Ishikawa (cell line): ENCODE data around the gene ZCCHC17.
A peak's percentile ranks its signal among the peaks of the same experiment; 100 is the strongest.

Experiments used
- CEBPB ChIP-seq: IDR thresholded peaks from 2 replicates; pipeline ENCODE4 v1.6.1; 2012
- CREB1 ChIP-seq: IDR thresholded peaks from 2 replicates; pipeline ENCODE4 v1.6.1; 2012; ENCODE audit warnings: low read depth
- EGR1 ChIP-seq: IDR thresholded peaks from 2 replicates; pipeline ENCODE4 v1.6.1; 2012
- EP300 ChIP-seq: IDR thresholded peaks from 2 replicates; pipeline ENCODE4 v1.6.1; 2012; ENCODE audit warnings: borderline replicate concordance
- FOXM1 ChIP-seq: IDR thresholded peaks from 2 replicates; pipeline ENCODE4 v1.6.1; 2012; ENCODE audit warnings: low read depth, borderline replicate concordance
- MAX ChIP-seq: IDR thresholded peaks from 2 replicates; pipeline ENCODE4 v1.6.1; 2012
- NFIC ChIP-seq: IDR thresholded peaks from 2 replicates; pipeline ENCODE4 v1.6.1; 2012
- RAD21 ChIP-seq: IDR thresholded peaks from 2 replicates; pipeline ENCODE4 v1.6.1; 2012; ENCODE audit warnings: low read depth
- TAF1 ChIP-seq: IDR thresholded peaks from 2 replicates; pipeline ENCODE4 v1.6.1; 2012; ENCODE audit warnings: low read depth, mild to moderate bottlenecking
- TCF12 ChIP-seq: IDR thresholded peaks from 2 replicates; pipeline ENCODE4 v1.6.1; 2012; ENCODE audit warnings: low read depth
- TEAD4 ChIP-seq: IDR thresholded peaks from 2 replicates; pipeline ENCODE4 v1.6.1; 2012
- YY1 ChIP-seq: IDR thresholded peaks from 2 replicates; pipeline ENCODE4 v1.6.1; 2012; ENCODE audit warnings: low read depth
- ZBTB7A ChIP-seq: IDR thresholded peaks from 2 replicates; pipeline ENCODE4 v1.6.1; 2012; ENCODE audit warnings: low read depth
- TF ChIP-seq, protein P1 (sequence below): IDR thresholded peaks from 2 replicates; pipeline ENCODE4 v1.6.1; 2012
- TF ChIP-seq, protein P2 (sequence below): IDR thresholded peaks from 2 replicates; pipeline ENCODE4 v1.6.1; 2012; ENCODE audit warnings: low read depth, mild to moderate bottlenecking

The ZCCHC17 gene

DNA sequence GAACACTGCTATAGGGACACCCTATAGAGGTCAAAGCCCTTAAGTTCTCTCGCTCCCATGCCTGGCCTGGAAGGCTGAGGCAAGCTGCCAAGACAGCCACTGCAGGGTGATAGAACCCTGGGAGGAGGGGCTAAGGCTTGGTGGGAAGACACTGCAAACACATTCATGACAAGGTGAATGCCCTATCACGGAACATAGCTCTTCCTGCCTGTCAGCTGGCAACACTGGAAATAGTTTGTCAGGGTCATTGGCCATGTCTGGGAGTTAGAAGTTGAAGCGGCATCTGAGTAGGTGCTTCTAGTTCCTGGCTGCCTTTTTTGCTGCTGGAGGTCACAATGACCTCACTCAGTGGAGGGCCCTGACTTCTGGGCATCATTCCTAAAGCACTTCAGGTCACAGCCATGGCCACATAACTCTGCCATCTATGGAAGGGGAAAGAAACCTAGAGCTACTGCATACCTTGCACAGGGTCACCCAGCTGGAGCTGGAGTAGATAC is 71.8 kb downstream of the ZCCHC17 start:
- no peak for TF ChIP-seq FOXM1
- TF ChIP-seq CEBPB = no peak
- peak; percentile 32 for TF ChIP-seq NFIC
- 0 out of 2 replicates have a peak, but pooled peaks have one; percentile 12 for TF ChIP-seq MAX
- TF ChIP-seq TCF12 = peak; percentile 26; the same call in 1 of the 2 replicates
- peak; percentile 13; the same call in 1 of the 2 replicates for TF ChIP-seq EP300

DNA sequence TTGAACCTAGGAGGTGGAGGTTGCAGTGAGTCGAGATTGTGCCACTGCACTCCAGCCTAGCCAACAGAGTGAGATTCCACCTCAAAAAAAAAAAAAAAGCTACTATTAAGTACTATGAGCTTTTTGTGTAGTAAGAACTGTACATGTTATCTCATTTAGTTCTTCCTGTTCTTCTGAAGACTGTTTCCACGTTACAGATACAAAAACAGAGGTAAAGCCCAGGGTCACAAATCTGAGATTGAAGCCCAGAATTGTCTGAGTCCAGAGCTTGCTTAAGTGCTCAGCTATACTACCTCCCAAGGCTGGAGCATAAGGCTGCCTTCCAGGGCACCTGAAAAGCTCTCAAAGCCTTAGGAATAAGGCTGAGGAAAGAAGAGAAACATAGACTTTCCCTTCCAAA is 73.2 kb downstream of the ZCCHC17 start:
- TF ChIP-seq YY1 = no peak
- no peak for TF ChIP-seq MAX
- TF ChIP-seq CREB1 = no peak
- no peak for TF ChIP-seq TCF12

DNA sequence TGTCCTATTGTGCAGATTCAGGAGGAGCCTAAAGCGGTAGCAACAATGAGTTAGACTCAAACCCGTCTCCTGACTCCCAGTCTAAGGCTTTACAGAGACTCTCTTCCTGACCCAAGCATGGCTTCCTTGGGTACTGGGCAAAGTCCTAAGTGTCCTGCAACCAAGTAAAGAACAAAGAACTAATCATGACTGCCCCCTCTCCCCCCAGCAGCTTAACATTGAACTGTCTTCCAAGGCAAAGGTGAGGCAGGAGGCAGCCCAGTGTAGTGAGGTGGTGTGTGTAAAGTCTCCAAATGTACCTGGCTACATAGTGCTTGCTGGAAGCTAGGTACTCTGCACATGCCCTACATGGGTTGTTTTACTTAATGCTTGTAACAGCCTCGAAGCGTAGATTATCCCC is 73.7 kb downstream of the ZCCHC17 start:
- TF ChIP-seq MAX (no peak), TEAD4 (no peak), FOXM1 (no peak), NFIC (no peak), CEBPB (no peak), CREB1 (no peak), EP300 (no peak), ZBTB7A (no peak), YY1 (no peak)
- TF ChIP-seq, protein P1, sequence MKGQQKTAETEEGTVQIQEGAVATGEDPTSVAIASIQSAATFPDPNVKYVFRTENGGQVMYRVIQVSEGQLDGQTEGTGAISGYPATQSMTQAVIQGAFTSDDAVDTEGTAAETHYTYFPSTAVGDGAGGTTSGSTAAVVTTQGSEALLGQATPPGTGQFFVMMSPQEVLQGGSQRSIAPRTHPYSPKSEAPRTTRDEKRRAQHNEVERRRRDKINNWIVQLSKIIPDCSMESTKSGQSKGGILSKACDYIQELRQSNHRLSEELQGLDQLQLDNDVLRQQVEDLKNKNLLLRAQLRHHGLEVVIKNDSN = no peak

DNA sequence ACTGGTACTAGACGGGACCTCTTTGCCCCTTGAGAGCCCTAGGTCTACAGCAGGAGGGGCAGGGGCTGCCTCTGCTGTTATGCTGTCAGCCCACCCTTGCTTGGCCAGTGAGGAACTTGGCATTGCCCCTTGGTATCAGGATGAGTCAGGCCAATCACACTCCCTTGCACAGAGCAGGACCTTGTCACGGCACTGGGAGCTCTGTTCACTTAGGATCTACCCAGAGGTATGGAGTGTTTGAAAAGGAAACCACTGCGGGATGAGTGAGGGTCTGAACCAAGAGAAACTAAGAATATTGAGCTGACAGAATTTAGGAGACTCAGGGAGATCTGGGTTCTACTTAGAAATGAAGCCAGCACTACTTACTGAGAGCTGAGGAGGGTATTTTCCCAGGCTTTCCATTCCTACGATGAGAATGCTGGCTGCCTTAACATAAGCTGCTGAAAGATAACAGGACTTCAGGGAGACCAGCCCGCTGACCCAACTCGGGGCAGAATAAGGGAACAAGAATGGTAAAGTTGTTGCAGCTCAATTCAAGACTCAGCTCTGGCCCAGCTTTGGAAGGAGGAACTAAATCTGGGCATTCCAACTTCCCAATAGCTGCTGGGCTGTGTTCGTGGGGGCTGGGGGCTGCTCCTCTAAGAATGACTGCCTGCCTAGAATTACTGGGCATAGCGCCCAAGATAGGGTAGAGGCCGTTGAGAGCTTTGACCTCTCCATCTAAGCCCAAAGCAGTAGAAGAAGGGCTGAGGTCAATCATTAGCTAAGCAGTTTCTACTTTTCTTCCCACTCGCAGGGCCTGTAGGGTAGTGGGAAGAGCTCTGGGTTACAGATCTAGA is 74.5 kb downstream of the ZCCHC17 start:
- TF ChIP-seq EP300 (no peak), TEAD4 (no peak), ZBTB7A (no peak), TAF1 (no peak), MAX (no peak), YY1 (no peak), TCF12 (no peak)
- TF ChIP-seq, protein P2, sequence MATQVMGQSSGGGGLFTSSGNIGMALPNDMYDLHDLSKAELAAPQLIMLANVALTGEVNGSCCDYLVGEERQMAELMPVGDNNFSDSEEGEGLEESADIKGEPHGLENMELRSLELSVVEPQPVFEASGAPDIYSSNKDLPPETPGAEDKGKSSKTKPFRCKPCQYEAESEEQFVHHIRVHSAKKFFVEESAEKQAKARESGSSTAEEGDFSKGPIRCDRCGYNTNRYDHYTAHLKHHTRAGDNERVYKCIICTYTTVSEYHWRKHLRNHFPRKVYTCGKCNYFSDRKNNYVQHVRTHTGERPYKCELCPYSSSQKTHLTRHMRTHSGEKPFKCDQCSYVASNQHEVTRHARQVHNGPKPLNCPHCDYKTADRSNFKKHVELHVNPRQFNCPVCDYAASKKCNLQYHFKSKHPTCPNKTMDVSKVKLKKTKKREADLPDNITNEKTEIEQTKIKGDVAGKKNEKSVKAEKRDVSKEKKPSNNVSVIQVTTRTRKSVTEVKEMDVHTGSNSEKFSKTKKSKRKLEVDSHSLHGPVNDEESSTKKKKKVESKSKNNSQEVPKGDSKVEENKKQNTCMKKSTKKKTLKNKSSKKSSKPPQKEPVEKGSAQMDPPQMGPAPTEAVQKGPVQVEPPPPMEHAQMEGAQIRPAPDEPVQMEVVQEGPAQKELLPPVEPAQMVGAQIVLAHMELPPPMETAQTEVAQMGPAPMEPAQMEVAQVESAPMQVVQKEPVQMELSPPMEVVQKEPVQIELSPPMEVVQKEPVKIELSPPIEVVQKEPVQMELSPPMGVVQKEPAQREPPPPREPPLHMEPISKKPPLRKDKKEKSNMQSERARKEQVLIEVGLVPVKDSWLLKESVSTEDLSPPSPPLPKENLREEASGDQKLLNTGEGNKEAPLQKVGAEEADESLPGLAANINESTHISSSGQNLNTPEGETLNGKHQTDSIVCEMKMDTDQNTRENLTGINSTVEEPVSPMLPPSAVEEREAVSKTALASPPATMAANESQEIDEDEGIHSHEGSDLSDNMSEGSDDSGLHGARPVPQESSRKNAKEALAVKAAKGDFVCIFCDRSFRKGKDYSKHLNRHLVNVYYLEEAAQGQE = no peak
- TF ChIP-seq, protein P1 = no peak

DNA sequence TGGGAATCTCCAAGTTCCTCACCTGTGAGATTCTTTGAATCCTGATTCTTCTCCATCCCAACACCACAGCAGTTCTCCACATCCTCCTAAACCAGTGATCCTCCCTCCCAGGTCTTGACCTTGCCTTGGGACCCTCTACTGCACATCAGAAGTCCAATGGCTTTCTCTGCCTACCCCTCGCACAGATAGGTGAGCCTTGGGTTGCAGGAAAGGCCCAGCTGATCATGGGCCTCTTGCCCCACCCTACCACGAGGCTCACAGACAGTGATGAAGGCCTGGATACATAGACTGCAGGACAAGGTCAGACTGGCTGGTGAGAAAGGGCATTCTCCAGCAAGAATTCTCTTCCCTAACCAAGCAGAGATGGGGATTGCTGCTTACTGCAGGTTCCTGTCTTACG is 75.2 kb downstream of the ZCCHC17 start:
- no peak for TF ChIP-seq YY1
- no peak for TF ChIP-seq CEBPB
- TF ChIP-seq EP300 = no peak
- no peak for TF ChIP-seq TEAD4
- no peak for TF ChIP-seq TCF12
- TF ChIP-seq, protein P2 = no peak
- no peak for TF ChIP-seq ZBTB7A
- no peak for TF ChIP-seq FOXM1
- no peak for TF ChIP-seq NFIC
- TF ChIP-seq, protein P1 = no peak
- no peak for TF ChIP-seq MAX
- TF ChIP-seq TAF1 = no peak

DNA sequence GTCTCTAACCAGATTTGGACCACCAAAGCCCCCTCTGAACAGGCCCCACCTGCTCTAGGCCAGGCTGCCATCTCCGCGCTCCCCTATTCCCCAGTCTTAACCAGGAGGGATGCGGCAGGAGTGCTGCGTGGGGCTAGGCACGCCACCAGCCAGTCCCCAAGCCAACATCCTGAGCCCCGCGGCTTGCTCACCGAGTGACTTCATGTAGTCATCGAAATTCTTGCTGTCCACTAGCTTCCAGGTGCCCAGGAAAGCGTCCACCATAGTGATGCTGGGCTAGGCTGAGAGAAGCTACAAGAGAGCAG is 75.9 kb downstream of the ZCCHC17 start:
- TF ChIP-seq RAD21 (no peak), CREB1 (no peak), MAX (no peak), ZBTB7A (no peak), TEAD4 (no peak), YY1 (no peak), FOXM1 (no peak), EGR1 (no peak), TCF12 (no peak), TAF1 (no peak)
